ENCODE results near the gene ZNF653.

The ZNF653 gene

GRCh38 chr19:11504502-11505031, 1.1 kb downstream of the ZNF653 start:
- no peak for TF ChIP-seq CTCF (IDR thresholded peaks at IDR 0.05; ENCODE audit: insufficient read depth, low read depth, low read length, missing control alignments)
- no peak for DNase-seq (ENCODE audit: low read depth)
- peak overlapping the region; percentile 60 for H3K4me3 ChIP-seq (ENCODE audit: low read length)

GRCh38 chr19:11499890-11500420, 5.7 kb downstream of the ZNF653 start:
- H3K4me3 ChIP-seq (ENCODE audit: low read length) = no peak overlapping the region
- DNase-seq (ENCODE audit: low read depth) = no peak
- no peak for TF ChIP-seq CTCF (IDR thresholded peaks at IDR 0.05; ENCODE audit: insufficient read depth, low read depth, low read length, missing control alignments)

- H3K4me3 ChIP-seq (ENCODE audit: low read length) = no peak overlapping the region
- TF ChIP-seq CTCF (IDR thresholded peaks at IDR 0.05; ENCODE audit: insufficient read depth, low read depth, low read length, missing control alignments) = no peak
- no peak for DNase-seq (ENCODE audit: low read depth)
Measured at GRCh38 chr19:11499220-11499726, 6.4 kb downstream of the ZNF653 start.

GRCh38 chr19:11496391-11497163, 9.1 kb downstream of the ZNF653 start:
- peak; percentile 73 for TF ChIP-seq CTCF (IDR thresholded peaks at IDR 0.05; ENCODE audit: insufficient read depth, low read depth, low read length, missing control alignments)
- H3K4me3 ChIP-seq (ENCODE audit: low read length) = no peak overlapping the region
- DNase-seq (ENCODE audit: low read depth) = peak; percentile 91

- H3K4me3 ChIP-seq (ENCODE audit: low read length) = no peak overlapping the region
- no peak for DNase-seq (ENCODE audit: low read depth)
- no peak for TF ChIP-seq CTCF (IDR thresholded peaks at IDR 0.05; ENCODE audit: insufficient read depth, low read depth, low read length, missing control alignments)
Measured at GRCh38 chr19:11495885-11496284, 9.8 kb downstream of the ZNF653 start.

- H3K4me3 ChIP-seq (ENCODE audit: low read length) = no peak overlapping the region
- DNase-seq (ENCODE audit: low read depth) = no peak
- no peak for TF ChIP-seq CTCF (IDR thresholded peaks at IDR 0.05; ENCODE audit: insufficient read depth, low read depth, low read length, missing control alignments)
Measured at GRCh38 chr19:11495481-11495880, 10.2 kb downstream of the ZNF653 start.
